Effector memory CD4-positive, alpha-beta T cell (primary cell): ENCODE measurements around the gene EVI5L.
A peak's percentile ranks its signal among the peaks of the same experiment; 100 is the strongest.

Experiments
- DNase-seq, 3 donors: peaks; one replicate each; pipeline ENCODE4 v3.0.0-alpha.2; 2020
- H3K27ac ChIP-seq: 2 replicates; pipeline ENCODE4 v1.7.0; 2013; ENCODE audit warnings: mild to moderate bottlenecking, low read length, moderate library complexity; ENCODE audit not compliant: insufficient read depth, poor library complexity, severe bottlenecking
- H3K27me3 ChIP-seq: replicated peaks from 2 replicates; pipeline ENCODE4 v1.7.0; 2013; ENCODE audit warnings: mild to moderate bottlenecking, low read length; ENCODE audit not compliant: insufficient read depth, control insufficient read depth, poor library complexity, severe bottlenecking
- H3K36me3 ChIP-seq: 2 replicates; pipeline ENCODE4 v1.7.0; 2013; ENCODE audit warnings: mild to moderate bottlenecking, low read length, moderate library complexity; ENCODE audit not compliant: control insufficient read depth, insufficient read depth
- H3K4me1 ChIP-seq: 2 replicates; pipeline ENCODE4 v1.7.0; 2013; ENCODE audit warnings: low read length, mild to moderate bottlenecking; ENCODE audit not compliant: control insufficient read depth, insufficient read depth, poor library complexity, severe bottlenecking
- H3K4me3 ChIP-seq: 2 replicates; pipeline ENCODE4 v1.7.0; 2013; ENCODE audit warnings: low read length, low read depth, mild to moderate bottlenecking; ENCODE audit not compliant: insufficient read depth, poor library complexity, severe bottlenecking
- H3K9me3 ChIP-seq: 2 replicates; pipeline ENCODE4 v1.7.0; 2013; ENCODE audit warnings: mild to moderate bottlenecking, low read length, moderate library complexity; ENCODE audit not compliant: control insufficient read depth

EVI5L gene

DNA sequence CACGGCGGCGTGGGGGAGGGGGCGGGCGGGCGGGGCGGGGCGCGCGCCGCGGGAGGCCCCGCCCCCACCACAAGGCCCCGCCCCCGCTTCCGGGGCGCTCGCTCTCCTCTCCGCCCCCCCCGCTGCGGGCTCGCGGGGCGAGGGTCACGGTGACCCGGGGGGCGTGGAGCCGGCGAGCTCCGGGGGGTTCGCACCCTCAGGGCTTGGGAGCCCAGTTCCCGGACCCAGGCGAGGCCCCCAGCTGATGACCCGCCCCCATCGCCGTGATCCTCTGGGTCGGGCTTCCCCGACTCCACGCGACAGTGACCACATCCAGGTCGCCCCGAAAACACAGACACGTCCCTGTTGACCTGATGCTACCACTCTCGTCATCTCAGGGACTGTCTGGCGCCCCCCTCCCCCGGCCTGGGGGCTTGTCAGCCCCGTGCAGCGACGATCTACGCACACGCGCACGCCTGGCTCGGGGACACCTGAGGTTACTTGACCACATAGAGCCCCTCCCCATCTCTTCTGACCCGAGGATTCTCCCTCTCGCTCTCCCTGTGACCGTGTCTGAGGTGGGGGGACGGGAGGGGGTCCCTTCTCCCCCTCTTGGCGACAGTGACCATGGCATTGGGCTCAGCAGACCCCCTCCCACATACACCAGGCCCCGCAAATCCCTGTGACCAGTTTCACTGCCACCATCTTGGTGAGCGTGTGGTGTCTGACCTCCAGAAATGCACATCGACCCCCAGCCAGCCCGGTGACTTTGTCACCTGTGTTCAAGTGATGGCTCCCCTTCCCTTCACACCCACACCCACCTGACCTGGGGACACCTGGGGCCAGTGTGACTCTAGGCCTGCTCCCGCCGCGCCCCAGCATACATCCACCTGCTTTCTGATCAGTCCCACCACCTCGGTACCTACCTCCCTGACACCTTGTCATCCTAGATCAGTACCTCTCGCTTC lies 74.3 kb downstream of the EVI5L start:
- peak overlapping the region; percentile 85 for H3K27ac ChIP-seq
- peak; percentile 75 to 89 (median 77) for DNase-seq
- peak overlapping the region; percentile 68 for H3K4me3 ChIP-seq
- peaks cover 22% of the 10 kb centered on the region for H3K4me1 ChIP-seq
- no peaks in the 10 kb centered on the region for H3K27me3 ChIP-seq
- H3K36me3 ChIP-seq, result peaks cover 17% of the 10 kb centered on the region
- H3K9me3 ChIP-seq, result no peaks in the 10 kb centered on the region

DNA sequence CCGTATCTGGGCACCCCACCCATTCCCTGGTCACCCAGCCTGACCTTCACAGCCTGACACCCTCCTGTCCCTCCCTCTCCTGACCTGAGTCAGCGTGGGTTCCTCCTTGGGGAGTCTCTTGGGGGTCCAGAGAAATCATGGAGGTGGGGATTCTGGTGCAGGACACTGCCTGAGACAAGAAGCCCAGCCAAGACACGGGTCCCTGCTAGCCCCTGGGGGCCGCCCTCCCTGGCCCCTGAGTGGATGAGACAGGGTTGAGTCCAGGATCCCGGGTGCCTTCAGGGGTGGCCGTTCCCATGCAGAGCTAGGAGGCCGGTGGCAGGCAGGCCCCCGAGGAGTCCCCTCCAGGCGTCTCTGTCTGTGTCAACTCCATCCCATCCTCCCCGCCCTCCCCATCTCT lies 75.2 kb downstream of the EVI5L start:
- DNase-seq, result no peak
- H3K4me1 ChIP-seq, result peaks cover 22% of the 10 kb centered on the region
- no peak overlapping the region for H3K27ac ChIP-seq
- H3K27me3 ChIP-seq, result no peaks in the 10 kb centered on the region
- peaks cover 26% of the 10 kb centered on the region for H3K36me3 ChIP-seq
- no peak overlapping the region for H3K4me3 ChIP-seq
- no peaks in the 10 kb centered on the region for H3K9me3 ChIP-seq

DNA sequence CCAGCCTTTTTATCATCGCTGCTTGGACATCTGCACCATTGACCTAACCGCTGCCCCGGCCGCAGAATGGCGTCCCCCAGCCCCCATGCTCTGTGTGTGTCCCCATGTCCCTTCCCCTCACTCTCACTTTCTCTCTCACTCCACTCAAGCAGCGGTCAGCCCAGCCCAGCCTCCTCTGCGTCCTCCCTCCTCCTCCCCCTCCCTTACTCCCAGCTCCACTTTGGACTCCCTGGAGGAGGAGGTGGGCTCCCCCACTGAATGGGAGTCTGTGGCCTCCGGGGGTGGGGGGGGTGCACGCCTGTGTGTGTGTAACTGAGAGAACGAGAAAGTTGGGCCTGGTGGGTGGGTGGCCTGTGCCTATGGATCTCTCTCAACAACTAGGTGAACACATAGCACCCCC lies 75.8 kb downstream of the EVI5L start:
- no peaks in the 10 kb centered on the region for H3K27me3 ChIP-seq
- peaks cover 32% of the 10 kb centered on the region for H3K36me3 ChIP-seq
- no peaks in the 10 kb centered on the region for H3K9me3 ChIP-seq
- no peak overlapping the region for H3K27ac ChIP-seq
- DNase-seq, result no peak
- H3K4me1 ChIP-seq, result peaks cover 22% of the 10 kb centered on the region
- H3K4me3 ChIP-seq, result no peak overlapping the region

DNA sequence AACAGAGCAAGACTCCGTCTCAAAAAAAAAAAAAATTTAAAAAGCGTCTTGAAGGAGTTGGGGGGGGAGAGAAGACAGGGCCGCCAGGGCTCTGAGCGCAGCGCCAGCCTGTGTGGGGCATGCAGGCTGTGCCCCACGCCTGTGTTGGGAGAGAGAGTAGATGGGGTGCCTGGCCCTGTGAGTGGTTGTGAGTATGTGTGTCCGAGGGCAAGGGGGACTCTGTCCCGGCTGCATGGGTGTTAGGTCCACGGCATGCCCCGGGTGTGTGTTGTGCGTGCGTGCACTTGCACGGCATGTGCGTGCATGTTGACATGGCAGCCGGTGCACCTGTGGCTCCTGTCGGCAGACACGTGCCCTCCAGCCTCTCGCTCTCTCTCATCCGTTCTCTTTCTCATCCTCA lies 77.1 kb downstream of the EVI5L start:
- Histone ChIP-seq H3K36me3 (peaks cover 45% of the 10 kb centered on the region), H3K4me3 (no peak overlapping the region), H3K27me3 (no peaks in the 10 kb centered on the region), H3K9me3 (no peaks in the 10 kb centered on the region), H3K4me1 (peaks cover 22% of the 10 kb centered on the region), H3K27ac (no peak overlapping the region)
- DNase-seq, result no peak

DNA sequence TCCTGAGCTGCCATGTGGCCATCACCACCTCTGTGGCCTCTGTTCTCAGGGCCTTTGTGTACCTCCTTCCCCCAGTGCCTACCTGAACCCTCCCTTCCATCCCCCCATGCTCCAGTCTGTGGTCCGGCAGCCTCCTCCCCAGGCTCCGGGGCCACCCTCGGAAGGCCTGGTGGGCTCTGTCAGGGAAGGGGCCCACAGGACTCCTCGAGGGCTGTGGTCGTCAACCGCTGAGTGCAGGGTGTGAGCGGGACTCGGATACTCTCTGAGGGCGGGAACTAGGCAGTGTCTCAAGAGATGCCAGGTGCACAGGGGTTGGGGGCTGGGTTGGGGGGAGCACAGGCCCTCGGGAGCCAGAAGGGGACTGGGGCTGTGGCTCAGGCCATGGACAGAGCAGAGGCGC lies 77.5 kb downstream of the EVI5L start:
- DNase-seq, result no peak
- no peaks in the 10 kb centered on the region for H3K9me3 ChIP-seq
- H3K4me1 ChIP-seq, result peaks cover 21% of the 10 kb centered on the region
- no peak overlapping the region for H3K27ac ChIP-seq
- no peak overlapping the region for H3K4me3 ChIP-seq
- H3K36me3 ChIP-seq, result peaks cover 47% of the 10 kb centered on the region
- H3K27me3 ChIP-seq, result no peaks in the 10 kb centered on the region

DNA sequence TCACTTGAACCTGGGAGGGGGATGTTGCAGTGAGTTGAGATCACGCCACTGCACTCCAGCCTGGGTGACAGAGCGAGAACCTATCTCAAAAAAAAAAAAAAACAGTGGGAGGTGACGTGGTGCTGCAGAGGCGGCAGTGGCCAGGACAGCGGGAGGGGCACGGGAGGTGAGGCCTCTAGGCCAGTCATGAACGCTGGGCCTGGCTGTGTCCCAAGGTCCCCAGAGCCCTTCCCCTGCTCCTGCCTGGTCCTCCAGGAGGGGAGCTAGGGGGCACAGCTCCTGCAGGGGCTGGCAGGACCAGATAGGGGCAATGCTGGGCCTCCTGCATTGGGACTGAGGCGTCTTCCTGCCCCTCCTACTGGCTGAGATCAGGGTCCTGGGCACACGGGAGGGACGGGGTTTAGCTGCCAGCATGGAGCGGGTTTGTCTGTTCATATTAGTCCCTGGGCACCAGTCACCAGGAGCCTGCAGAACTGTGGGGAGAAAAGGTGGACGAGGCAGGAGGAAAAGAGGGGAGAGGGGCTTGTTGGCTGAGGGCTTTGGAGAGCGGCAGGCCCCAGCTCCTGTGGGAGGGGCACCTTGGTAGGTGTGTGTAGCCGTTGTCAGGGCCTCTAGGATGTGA lies 78.2 kb downstream of the EVI5L start:
- H3K36me3 ChIP-seq, result peaks cover 53% of the 10 kb centered on the region
- H3K27me3 ChIP-seq, result no peaks in the 10 kb centered on the region
- no peak overlapping the region for H3K4me3 ChIP-seq
- no peak overlapping the region for H3K27ac ChIP-seq
- peaks cover 15% of the 10 kb centered on the region for H3K4me1 ChIP-seq
- DNase-seq, result no peak
- no peaks in the 10 kb centered on the region for H3K9me3 ChIP-seq

DNA sequence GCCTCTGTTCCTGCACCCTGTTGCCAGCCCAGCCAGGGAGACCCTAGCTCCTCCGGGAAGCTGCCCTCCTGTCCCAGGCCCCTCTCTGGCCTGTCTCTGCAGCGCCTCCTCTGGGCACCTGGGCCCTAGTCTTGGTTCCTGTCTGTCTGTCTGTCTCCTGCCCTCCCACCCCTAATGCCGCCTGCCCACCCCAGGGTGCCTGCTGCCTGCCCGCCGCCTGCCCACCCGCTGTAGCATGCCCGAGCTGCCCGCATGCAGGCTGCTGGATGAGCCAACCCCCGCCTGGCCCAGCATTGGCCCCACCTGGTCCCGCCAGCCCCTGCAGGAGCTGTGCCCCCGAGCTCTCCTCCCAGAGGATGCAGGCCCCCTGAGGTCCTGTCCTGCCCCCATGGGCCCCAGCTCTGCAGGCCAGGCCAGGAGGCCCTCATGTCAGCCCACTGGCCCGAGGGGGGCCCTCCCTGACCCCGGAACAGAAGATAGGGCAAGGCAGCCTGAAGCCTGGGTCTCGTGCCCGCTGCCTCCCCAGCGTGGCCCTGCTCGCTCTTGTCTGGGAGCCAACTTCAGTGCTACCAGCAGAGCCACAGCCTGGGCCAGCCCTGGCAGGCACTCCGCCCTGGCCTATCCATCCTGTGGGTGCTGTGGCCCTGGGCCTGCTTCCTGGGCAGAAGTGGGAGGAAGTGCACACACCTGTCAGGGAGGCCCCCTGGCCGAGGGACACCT lies 78.9 kb downstream of the EVI5L start:
- no peaks in the 10 kb centered on the region for H3K27me3 ChIP-seq
- DNase-seq, result no peak
- H3K27ac ChIP-seq, result no peak overlapping the region
- peaks cover 53% of the 10 kb centered on the region for H3K36me3 ChIP-seq
- peaks cover 13% of the 10 kb centered on the region for H3K4me1 ChIP-seq
- no peak overlapping the region for H3K4me3 ChIP-seq
- no peaks in the 10 kb centered on the region for H3K9me3 ChIP-seq

DNA sequence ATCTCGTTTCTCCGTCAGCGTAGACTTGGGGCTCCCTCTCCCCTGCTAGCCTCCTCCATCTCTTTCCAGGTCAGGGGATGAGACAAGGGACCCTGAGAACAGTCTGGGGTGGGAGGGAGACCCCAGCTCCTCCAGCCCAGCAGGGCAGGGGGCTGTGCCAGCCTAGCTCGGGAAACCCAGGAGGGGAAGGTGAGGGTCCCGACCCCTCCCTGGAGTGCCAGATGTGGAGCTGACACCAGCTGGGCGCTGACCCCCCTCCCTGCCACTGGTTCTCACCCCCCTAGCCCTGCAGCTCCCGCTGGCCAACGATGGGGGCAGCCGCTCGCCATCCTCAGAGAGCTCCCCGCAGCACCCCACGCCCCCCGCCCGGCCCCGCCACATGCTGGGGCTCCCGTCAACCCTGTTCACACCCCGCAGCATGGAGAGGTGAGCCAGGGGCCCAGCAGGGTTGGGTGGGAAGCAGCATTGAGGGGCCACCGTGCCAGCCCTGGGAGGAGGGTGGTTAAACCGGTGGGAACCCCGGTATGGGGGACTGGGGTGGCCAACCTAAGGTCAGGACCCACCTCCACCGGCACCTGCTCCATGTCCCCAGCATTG lies 79.6 kb downstream of the EVI5L start:
- H3K27ac ChIP-seq, result no peak overlapping the region
- peaks cover 53% of the 10 kb centered on the region for H3K36me3 ChIP-seq
- H3K27me3 ChIP-seq, result no peaks in the 10 kb centered on the region
- H3K4me1 ChIP-seq, result peaks cover 9% of the 10 kb centered on the region
- no peaks in the 10 kb centered on the region for H3K9me3 ChIP-seq
- DNase-seq, result no peak
- no peak overlapping the region for H3K4me3 ChIP-seq

DNA sequence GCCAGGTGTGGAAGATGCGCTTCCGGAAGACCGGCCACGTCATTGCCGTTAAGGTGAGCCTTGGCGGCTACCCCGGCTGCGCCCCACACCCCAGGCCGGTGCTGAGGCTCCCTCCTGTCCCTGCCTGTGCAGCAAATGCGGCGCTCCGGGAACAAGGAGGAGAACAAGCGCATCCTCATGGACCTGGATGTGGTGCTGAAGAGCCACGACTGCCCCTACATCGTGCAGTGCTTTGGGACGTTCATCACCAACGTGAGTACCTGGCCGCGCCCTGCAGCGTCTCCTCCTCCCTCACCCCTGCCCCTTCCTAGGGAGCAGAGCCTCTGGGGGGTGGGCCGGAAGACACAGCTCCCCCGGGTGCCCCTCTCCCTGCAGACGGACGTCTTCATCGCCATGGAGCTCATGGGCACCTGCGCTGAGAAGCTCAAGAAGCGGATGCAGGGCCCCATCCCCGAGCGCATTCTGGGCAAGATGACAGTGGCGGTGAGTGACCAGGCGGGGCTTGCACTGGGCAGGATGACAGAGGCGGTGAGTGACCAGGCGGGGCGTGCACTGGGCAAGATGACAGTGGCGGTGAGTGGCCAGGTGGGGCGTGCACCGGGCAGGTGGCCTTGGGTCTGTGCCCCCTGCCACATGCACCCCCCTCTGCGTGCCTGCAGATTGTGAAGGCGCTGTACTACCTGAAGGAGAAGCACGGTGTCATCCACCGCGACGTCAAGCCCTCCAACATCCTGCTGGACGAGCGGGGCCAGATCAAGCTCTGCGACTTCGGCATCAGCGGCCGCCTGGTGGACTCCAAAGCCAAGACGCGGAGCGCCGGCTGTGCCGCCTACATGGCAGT lies 80.5 kb downstream of the EVI5L start:
- Histone ChIP-seq H3K4me3 (no peak overlapping the region), H3K4me1 (peaks cover 2% of the 10 kb centered on the region), H3K27me3 (peaks cover under 1% of the 10 kb centered on the region), H3K36me3 (peaks cover 52% of the 10 kb centered on the region), H3K27ac (no peak overlapping the region), H3K9me3 (no peaks in the 10 kb centered on the region)
- DNase-seq, result no peak
